ENCODE data around the gene EXOSC2.

The EXOSC2 gene

DNA sequence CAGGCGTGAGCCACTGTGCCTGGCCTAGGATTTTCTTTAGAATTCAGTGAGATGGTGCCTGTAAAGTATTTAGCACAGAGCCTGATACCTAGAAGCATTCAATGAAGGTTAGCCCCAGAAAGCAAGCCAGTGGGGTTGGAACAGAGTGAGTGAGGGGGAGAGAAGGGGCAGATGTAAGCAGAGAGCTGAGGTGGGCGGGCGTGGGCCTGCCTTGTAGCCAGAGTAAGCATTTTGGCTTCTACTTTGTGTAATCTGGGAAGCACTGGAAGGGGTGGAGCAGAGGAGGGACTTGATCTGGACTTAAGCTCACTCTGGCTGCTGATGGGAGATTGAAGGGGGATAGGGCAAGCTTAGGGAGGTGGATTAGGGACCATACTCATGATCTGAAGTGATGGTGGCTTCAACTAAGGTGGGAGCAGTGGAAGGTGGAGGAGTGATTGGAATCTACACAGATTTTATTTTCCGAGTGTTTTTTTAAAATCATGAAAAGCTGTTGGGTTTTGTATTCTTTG lies 2.6 kb downstream of the EXOSC2 start:
- DNase-seq (ENCODE audit: low read depth in 2 of 2) = no peak

- no peak for DNase-seq (ENCODE audit: low read depth in 2 of 2)
These were observed 3.4 kb downstream of the EXOSC2 start for GRCh38 chr9:130696996-130697395.

DNA sequence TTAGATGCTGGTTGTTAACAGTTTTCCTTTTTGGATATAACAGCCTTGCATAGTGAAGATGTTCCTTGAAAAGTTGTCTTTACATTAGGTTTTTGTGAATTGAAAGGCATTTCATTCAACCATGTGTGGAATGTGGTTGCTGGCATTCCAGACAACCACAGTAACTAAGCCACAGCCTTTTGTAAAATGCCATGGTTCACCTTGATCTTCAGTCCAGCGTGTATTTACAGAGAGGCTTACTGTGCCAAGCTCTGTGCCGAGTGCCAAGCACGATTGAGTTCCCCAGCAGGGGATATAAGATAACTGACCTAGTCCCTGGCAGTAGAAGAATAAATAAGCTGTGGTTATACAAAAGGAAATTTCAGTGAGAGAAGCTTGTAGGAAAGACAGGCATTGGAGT lies 4.9 kb downstream of the EXOSC2 start:
- DNase-seq (ENCODE audit: low read depth in 2 of 2) = no peak

- no peak for DNase-seq (ENCODE audit: low read depth in 2 of 2)
These were observed 5.5 kb downstream of the EXOSC2 start for GRCh38 chr9:130699047-130699446.

DNA sequence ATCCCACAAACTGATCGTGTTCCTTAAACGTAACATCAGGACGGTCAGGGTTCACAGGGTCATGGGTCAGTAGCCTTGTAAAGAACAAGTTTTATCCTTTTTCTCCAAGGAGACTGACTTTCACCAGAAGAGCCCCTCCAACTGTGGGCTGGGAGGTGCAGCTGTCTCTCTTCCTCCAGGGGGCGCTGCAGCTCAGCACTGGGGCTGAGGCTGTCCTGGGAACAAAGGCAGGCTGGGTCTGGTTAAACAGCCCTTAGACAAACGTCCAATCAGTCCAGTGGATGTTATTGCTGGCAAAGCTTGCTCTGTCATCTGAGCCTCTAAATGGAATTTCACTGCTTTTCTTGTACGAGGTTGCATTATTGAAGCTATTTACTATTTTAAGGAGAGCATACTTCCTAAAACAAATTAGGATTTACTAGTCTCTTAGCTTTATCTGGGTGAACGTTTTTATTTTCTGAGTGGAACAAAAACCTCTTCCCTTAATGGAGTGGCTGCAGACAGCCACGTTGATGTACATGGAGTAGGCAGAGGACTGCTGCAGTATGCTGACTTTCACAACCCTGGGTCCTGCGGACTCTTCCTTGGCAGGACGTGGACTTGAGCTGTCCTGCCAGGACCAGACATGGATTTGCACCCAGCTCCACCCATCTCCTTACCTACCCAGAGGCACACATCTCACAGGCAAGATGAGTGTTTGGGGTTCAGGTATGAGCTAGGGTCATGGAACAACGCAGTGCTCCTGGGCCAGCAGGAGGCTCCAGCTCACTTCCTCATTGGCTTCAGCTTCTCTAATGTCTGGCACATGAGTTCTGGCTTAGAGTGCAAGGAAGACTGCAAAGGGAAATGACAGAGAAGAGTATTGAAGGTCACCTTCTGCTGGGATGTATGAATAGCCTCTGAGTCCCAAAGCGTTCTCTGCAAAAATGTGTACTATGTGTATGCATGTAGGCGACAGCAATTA lies 7.8 kb downstream of the EXOSC2 start:
- DNase-seq (ENCODE audit: low read depth in 2 of 2) = peak; percentile 50 to 51

GRCh38 chr9:130703501-130703900 lies 9.9 kb downstream of the EXOSC2 start:
- DNase-seq (ENCODE audit: low read depth in 2 of 2) = no peak

- peak in 1 of 2 donors; percentile 22 for DNase-seq (ENCODE audit: low read depth in 2 of 2)
These were observed 13.8 kb downstream of the EXOSC2 start for GRCh38 chr9:130707225-130707976.

GRCh38 chr9:130710822-130711352 lies 17.3 kb downstream of the EXOSC2 start:
- no peak for DNase-seq (ENCODE audit: low read depth in 2 of 2)

GRCh38 chr9:130711469-130711868 lies 17.9 kb downstream of the EXOSC2 start:
- DNase-seq (ENCODE audit: low read depth in 2 of 2) = no peak

DNA sequence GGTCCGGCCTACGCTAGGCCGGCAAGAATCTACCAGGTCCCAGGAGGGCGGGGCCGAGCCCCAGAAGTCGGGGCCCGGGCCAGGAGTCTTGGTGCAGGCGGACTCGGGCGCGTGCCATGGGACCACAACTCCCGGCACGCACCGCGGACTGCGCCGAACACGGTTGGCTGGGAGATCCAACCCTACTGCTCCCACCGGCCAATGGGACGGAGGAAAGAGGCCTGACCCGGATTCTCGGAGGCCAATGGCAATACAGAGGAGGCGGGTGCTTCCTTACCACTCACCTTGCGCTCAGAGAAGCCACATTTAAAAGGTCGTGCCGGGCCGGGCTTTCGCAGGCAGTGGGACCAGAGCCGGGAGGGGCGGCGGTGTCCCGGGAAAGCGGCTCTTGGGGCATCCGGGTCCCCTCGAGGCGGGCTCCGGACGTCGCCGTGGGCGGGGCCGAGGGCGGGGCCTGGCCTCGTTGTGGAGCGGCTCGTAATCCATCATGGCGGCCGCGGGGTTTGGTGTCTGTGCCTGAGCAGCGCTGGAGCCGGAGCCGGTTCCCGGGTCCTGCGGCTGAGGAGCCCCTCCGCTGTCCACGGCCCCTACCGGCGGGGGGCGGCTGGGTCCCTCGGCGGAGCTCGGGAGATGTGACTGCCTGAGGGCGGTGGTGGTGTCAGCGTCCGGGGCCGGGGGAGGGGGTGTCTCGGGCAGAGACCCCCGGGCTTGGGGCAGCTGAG lies 19.1 kb downstream of the EXOSC2 start:
- DNase-seq (ENCODE audit: low read depth in 2 of 2) = peak; percentile 95 to 96

DNA sequence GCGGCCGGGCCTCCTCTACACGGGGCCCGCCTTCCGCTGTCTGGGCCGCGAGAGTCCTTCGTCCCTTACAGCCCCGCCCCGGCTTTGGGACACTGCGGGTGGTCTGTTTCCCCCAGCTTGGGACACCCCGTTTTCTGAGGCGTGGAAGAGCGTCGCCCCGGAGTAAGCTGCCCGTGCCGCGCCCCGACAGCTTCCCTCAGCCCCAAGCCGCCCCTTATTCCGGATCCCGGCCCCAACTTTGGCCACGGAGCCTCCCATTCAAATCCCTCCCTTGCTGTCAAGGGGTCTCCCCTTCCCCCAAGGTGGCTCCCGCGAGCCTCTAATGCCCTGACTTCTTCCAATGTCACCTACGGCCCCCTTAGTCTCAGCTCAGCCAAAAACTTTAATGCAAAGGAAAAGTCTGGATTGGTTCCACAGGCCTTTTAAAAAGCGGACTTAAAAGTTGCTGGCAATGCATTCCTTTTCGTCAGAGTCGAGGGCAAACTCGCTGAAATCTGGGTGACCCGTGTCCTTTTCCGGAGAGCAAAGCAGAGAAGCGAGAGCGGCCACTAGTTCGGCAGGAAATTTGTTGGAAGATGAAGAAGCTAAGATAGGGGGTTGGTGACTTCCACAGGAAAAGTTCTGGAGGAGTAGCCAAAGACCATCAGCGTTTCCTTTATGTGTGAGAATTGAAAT lies 19.8 kb downstream of the EXOSC2 start:
- DNase-seq (ENCODE audit: low read depth in 2 of 2) = no peak

DNA sequence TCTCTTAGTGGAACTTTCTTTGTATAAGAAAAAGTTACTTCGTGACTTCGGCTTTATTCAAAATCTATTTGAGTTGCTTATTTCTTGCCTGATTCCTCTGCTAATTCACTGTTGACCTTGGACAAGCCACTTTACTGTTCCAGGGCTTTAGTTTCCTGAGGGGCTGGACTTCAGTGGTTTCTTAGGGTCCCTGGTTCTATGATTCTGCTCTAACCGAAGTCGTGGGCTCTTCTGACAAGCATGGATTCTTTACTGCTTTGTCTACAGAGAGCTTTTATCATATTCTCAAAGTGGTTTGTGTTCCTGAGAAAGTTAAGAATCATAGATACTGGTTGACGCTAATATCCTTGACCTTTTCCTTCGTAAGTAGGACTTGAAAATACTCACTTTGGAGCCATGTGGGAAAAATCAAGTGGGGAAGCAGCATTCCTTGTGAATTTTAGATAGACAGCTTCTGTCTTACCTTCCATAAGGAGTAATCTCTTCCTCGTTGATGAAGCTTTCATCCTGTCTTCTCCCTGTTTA lies 21.1 kb downstream of the EXOSC2 start:
- DNase-seq (ENCODE audit: low read depth in 2 of 2) = no peak

DNA sequence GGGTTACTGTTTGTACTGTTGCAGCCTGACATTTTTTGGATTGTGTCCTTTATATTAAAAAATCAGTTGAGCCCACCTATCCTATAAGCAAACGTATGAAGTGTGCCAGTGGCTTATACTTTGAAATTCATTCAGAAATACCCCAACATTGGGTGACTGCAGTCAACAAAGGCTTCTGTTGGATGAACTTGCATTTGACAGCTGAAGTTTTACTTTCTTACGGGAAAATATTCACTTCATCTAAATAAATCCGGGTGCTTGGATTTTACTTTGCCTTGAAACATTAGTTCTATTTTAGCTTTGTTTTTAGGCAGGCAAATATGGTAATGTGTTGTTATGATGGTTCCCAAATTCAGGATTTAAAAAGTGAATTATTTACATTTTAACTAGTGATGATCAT lies 21.7 kb downstream of the EXOSC2 start:
- no peak for DNase-seq (ENCODE audit: low read depth in 2 of 2)

DNA sequence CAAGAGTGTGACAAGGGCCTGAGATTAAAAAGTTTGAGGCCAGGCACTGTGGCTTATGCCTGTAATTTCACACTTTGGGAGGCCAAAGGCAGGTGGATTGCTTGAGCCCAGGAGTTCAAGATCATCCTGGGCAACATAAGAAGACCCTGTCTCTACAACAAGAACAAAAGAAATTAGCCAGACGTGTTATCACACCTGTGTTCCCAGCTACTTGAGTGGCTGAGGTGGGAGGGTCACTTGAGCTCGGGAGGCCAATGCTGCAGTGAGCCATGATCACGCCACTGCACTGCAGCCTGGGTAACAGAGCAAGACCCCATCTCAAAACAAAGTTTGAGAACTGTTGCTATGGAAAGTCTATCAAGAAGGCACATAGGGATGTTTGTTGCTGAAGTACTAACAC lies 25.0 kb downstream of the EXOSC2 start:
- no peak for DNase-seq (ENCODE audit: low read depth in 2 of 2)

GRCh38 chr9:130720762-130721161 lies 27.2 kb downstream of the EXOSC2 start:
- DNase-seq (ENCODE audit: low read depth in 2 of 2) = no peak

- no peak for DNase-seq (ENCODE audit: low read depth in 2 of 2)
These were observed 35.1 kb downstream of the EXOSC2 start for GRCh38 chr9:130728721-130729120.

- no peak for DNase-seq (ENCODE audit: low read depth in 2 of 2)
These were observed 35.6 kb downstream of the EXOSC2 start for GRCh38 chr9:130729145-130729544.

- no peak for DNase-seq (ENCODE audit: low read depth in 2 of 2)
These were observed 37.8 kb downstream of the EXOSC2 start for GRCh38 chr9:130731355-130731754.

GRCh38 chr9:130732136-130732535 lies 38.6 kb downstream of the EXOSC2 start:
- DNase-seq (ENCODE audit: low read depth in 2 of 2) = no peak

- DNase-seq (ENCODE audit: low read depth in 2 of 2) = no peak
These were observed 39.2 kb downstream of the EXOSC2 start for GRCh38 chr9:130732793-130733221.

DNA sequence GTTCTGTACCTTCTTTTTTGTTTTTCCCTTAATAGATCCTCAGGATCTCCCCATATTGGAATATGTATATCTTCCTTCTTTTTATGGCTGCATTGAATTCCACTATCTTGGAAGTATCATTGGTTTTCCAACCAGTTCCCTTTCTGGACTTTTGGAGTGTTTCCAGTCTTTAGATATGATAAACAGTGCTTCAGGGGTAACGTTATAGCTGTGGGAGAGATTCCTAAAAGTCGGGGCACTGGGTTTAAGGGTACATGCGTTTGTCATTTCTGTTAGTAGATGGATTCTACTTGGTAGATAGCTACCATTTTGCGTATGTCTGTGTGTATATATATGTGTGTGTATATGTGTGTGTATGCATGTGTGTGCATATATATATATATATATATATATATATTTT lies 42.0 kb downstream of the EXOSC2 start:
- no peak for DNase-seq (ENCODE audit: low read depth in 2 of 2)

All from stimulated activated CD8-positive, alpha-beta memory T cell treated with anti-CD3 and anti-CD28 coated beads, Interleukin-15, amount 100 ng/mL, for 48 hours (primary cell).